H1 (cell line): Measurements from ENCODE around the gene NID1. TPM values are rescaled to one million over a fixed set of nuclear protein-coding genes. Genes with fewer than 3 reads are reported as not detected.

Experiments
- CTCF ChIA-PET: fragments of 300-600 bp; sonication (Branson Sonifier 250); formaldehyde crosslinking; loops from one replicate; lab custom pipeline; 2021; ENCODE audit not compliant: partially characterized antibody; lab: Charles Lee
- POLR2A ChIA-PET: fragments of 300-600 bp; sonication (Branson Sonifier 250); formaldehyde crosslinking; loops from one replicate; lab custom pipeline; 2021; ENCODE audit warnings: inconsistent platforms; ENCODE audit not compliant: partially characterized antibody; lab: Charles Lee
- DNase-seq, 2 experiments: peaks; one replicate each; pipeline versions ENCODE4 v3.0.0 to v3.0.0-alpha.2; 2010 to 2022; ENCODE audit warnings: low spot score in 2 of 2, low read depth in 1 of 2, mixed read lengths in 1 of 2
- FAIRE-seq: peaks from 2 replicates; lab custom pipeline; 2011; peaks lifted over from hg19 to GRCh38; lab: Jason Lieb, UNC
- H2AFZ ChIP-seq: 2 replicates; pipeline ENCODE4 v1.8.1; 2012; ENCODE audit warnings: low read length, inconsistent platforms
- H2AK5ac ChIP-seq: 2 replicates; pipeline ENCODE4 v1.6.1; 2013; ENCODE audit warnings: low read depth, low read length
- H2BK120ac ChIP-seq: replicated peaks from 2 replicates; pipeline ENCODE3; 2013; ENCODE audit warnings: low read depth, low read length, inconsistent platforms
- H2BK12ac ChIP-seq: 2 replicates; pipeline ENCODE4 v1.6.1; 2013; ENCODE audit warnings: low read depth, low read length
- H2BK15ac ChIP-seq: 2 replicates; pipeline ENCODE4 v1.6.1; 2013; ENCODE audit warnings: low read length
- H2BK20ac ChIP-seq: 2 replicates; pipeline ENCODE4 v1.6.1; 2013; ENCODE audit warnings: low read length
- H2BK5ac ChIP-seq: 2 replicates; pipeline ENCODE4 v1.6.1; 2013; ENCODE audit warnings: low read depth, low read length
- H3K14ac ChIP-seq: 2 replicates; pipeline ENCODE4 v1.6.1; 2013; ENCODE audit warnings: inconsistent platforms; ENCODE audit not compliant: insufficient read length
- H3K18ac ChIP-seq: 2 replicates; pipeline ENCODE4 v1.6.1; 2013; ENCODE audit warnings: low read length; ENCODE audit errors: extremely low read depth
- H3K23ac ChIP-seq: 2 replicates; pipeline ENCODE4 v1.6.1; 2013; ENCODE audit warnings: inconsistent platforms; ENCODE audit not compliant: insufficient read length
- H3K23me2 ChIP-seq: 2 replicates; pipeline ENCODE4 v1.6.1; 2013; ENCODE audit warnings: low read depth, low read length
- H3K27ac ChIP-seq: 2 replicates; pipeline ENCODE4 v1.6.1; 2011; ENCODE audit warnings: low read depth, low read length, inconsistent platforms
- H3K27me3 ChIP-seq, 4 experiments: replicated peaks in 1 of 4; 1 replicate in 1 of 4; 2 replicates in 3 of 4; pipeline versions ENCODE4 v1.6.1 to v1.8.1; 2011 to 2013; ENCODE audit warnings: low read length in 3 of 4, mild to moderate bottlenecking in 3 of 4, inconsistent platforms in 2 of 4, mixed read lengths in 2 of 4, moderate library complexity in 1 of 4; ENCODE audit not compliant: control insufficient read depth in 3 of 4, insufficient read depth in 3 of 4; ENCODE audit errors: extremely low read depth in 1 of 4
- H3K36me3 ChIP-seq, 4 experiments: 2 replicates each; pipeline versions ENCODE4 v1.6.1 to v1.8.1; 2011 to 2013; ENCODE audit warnings: mild to moderate bottlenecking in 4 of 4, low read length in 3 of 4, moderate library complexity in 2 of 4, control low read depth in 1 of 4, inconsistent platforms in 1 of 4; ENCODE audit not compliant: insufficient read depth in 4 of 4, control insufficient read depth in 2 of 4
- H3K4ac ChIP-seq: replicated peaks from 2 replicates; pipeline ENCODE3; 2013; ENCODE audit warnings: low read length, low read depth, mixed read lengths, inconsistent platforms; ENCODE audit not compliant: insufficient read length
- H3K4me1 ChIP-seq, 4 experiments: replicated peaks in 1 of 4; 1 replicate in 1 of 4; 2 replicates in 3 of 4; pipeline versions ENCODE4 v1.6.1 to v1.8.1; 2011 to 2013; ENCODE audit warnings: low read length in 3 of 4, inconsistent platforms in 2 of 4, mixed read lengths in 1 of 4; ENCODE audit not compliant: insufficient read depth in 4 of 4, control insufficient read depth in 3 of 4
- H3K4me2 ChIP-seq, 2 experiments: 2 replicates each; pipeline versions ENCODE4 v1.6.1 to v1.8.1; 2011 to 2013; ENCODE audit warnings: low read depth in 2 of 2, low read length in 2 of 2, control low read depth in 1 of 2, inconsistent platforms in 1 of 2, mild to moderate bottlenecking in 1 of 2; ENCODE audit not compliant: insufficient read depth in 1 of 2
- H3K4me3 ChIP-seq, 4 experiments: fragments of 200-600, 300-600 bp in 1 of 4; sonication (generic), shearing (Covaris generic), sonication (Bioruptor Twin) in 1 of 4; 2 replicates each; pipeline versions ENCODE4 v1.5.1 to v1.8.1; 2011 to 2016; ENCODE audit warnings: low read length in 4 of 4, low read depth in 3 of 4, control low read depth in 2 of 4, inconsistent platforms in 2 of 4, mild to moderate bottlenecking in 2 of 4, mixed read lengths in 1 of 4, moderate library complexity in 1 of 4; ENCODE audit not compliant: insufficient read depth in 2 of 4; ENCODE audit errors: extremely low read depth in 1 of 4
- H3K56ac ChIP-seq: replicated peaks from 2 replicates; pipeline ENCODE3; 2013; ENCODE audit warnings: low read depth, mild to moderate bottlenecking, mixed read lengths, low read length, inconsistent platforms; ENCODE audit not compliant: insufficient read length
- H3K79me1 ChIP-seq: 2 replicates; pipeline ENCODE4 v1.6.1; 2013; ENCODE audit warnings: low read depth, low read length, control low read depth
- H3K79me2 ChIP-seq, 2 experiments: 2 replicates each; pipeline versions ENCODE4 v1.6.1 to v1.8.1; 2012 to 2013; ENCODE audit warnings: low read length in 2 of 2, mild to moderate bottlenecking in 2 of 2, inconsistent platforms in 1 of 2; ENCODE audit not compliant: insufficient read depth in 2 of 2, control insufficient read depth in 1 of 2
- H3K9ac ChIP-seq, 4 experiments: replicated peaks in 1 of 4; 1 replicate in 1 of 4; 2 replicates in 3 of 4; pipeline versions ENCODE4 v1.6.1 to v1.8.1; 2011 to 2013; ENCODE audit warnings: low read depth in 3 of 4, low read length in 3 of 4, control low read depth in 2 of 4, mild to moderate bottlenecking in 2 of 4, moderate library complexity in 2 of 4, inconsistent platforms in 1 of 4; ENCODE audit errors: extremely low read depth in 1 of 4
- H3K9me3 ChIP-seq, 2 experiments: 2 replicates each; pipeline versions ENCODE4 v1.6.1 to v1.8.1; 2012 to 2013; ENCODE audit warnings: mild to moderate bottlenecking in 2 of 2, moderate library complexity in 2 of 2, control low read depth in 1 of 2, inconsistent platforms in 1 of 2, low read depth in 1 of 2, low read length in 1 of 2, mixed read lengths in 1 of 2; ENCODE audit not compliant: insufficient read depth in 2 of 2
- H4K20me1 ChIP-seq, 2 experiments: replicated peaks in 1 of 2; 2 replicates each; pipeline versions ENCODE3 to v1.8.1; 2011 to 2013; ENCODE audit warnings: inconsistent platforms in 2 of 2, low read length in 2 of 2, mild to moderate bottlenecking in 1 of 2; ENCODE audit not compliant: insufficient read depth in 2 of 2, control insufficient read depth in 1 of 2
- H4K5ac ChIP-seq: 2 replicates; pipeline ENCODE4 v1.6.1; 2013; ENCODE audit warnings: low read length, low read depth, mixed read lengths, inconsistent platforms; ENCODE audit not compliant: insufficient read length
- H4K8ac ChIP-seq: 2 replicates; pipeline ENCODE4 v1.8.0; 2013; ENCODE audit warnings: mild to moderate bottlenecking, moderate library complexity, low read length, inconsistent platforms; ENCODE audit not compliant: insufficient read depth; ENCODE audit errors: extremely low read depth
- H4K91ac ChIP-seq: replicated peaks from 2 replicates; pipeline ENCODE3; 2013; ENCODE audit warnings: low read length, mixed read lengths, inconsistent platforms; ENCODE audit not compliant: insufficient read length
- EZH2 ChIP-seq: fragments of 200-600 bp; sonication (generic); IDR thresholded peaks from 2 replicates; pipeline ENCODE4 v1.7.1; 2012; ENCODE audit warnings: low read depth, mild to moderate bottlenecking, moderate library complexity, low read length, inconsistent platforms; ENCODE audit not compliant: severe bottlenecking
- GTF2F1 ChIP-seq: IDR thresholded peaks from 2 replicates; pipeline ENCODE4 v1.6.1; 2012; ENCODE audit warnings: low read depth, low read length, improper control_type of control experiment, borderline replicate concordance
- NANOG ChIP-seq: IDR thresholded peaks from 2 replicates; pipeline ENCODE4 v1.6.1; 2011; ENCODE audit warnings: low read length, low read depth, mild to moderate bottlenecking, inconsistent platforms; ENCODE audit not compliant: insufficient read depth, poor library complexity, severe bottlenecking
- POU5F1 ChIP-seq: IDR thresholded peaks from 2 replicates; pipeline ENCODE4 v1.6.1; 2011; ENCODE audit warnings: low read depth, mild to moderate bottlenecking, low read length, moderate library complexity
- RAD21 ChIP-seq, 2 experiments: IDR thresholded peaks in 1 of 2; conservative IDR thresholded peaks in 1 of 2; 2 replicates each; pipeline ENCODE4 v1.6.1; 2011; ENCODE audit warnings: low read depth in 2 of 2, low read length in 2 of 2, improper control_type of control experiment in 1 of 2, inconsistent platforms in 1 of 2, mild to moderate bottlenecking in 1 of 2, moderate library complexity in 1 of 2
- SP1 ChIP-seq: IDR thresholded peaks from 2 replicates; pipeline ENCODE4 v1.6.1; 2011; ENCODE audit warnings: low read depth, low read length
- TCF12 ChIP-seq: IDR thresholded peaks from 2 replicates; pipeline ENCODE4 v1.6.1; 2011; ENCODE audit warnings: low read depth, mild to moderate bottlenecking, low read length
- TEAD4 ChIP-seq: IDR thresholded peaks from 2 replicates; pipeline ENCODE4 v1.6.1; 2012; ENCODE audit warnings: low read depth, low read length, inconsistent platforms, mixed read lengths
- WGBS, 2 experiments: shearing (Covaris generic) in 1 of 2; methylation state at CpG; one replicate each; pipeline versions ENCODE4 v1.1.6 to v1.1.7; 2013 to 2015; ENCODE audit warnings: low lambda C conversion rate in 2 of 2, mixed read lengths in 2 of 2, inconsistent platforms in 1 of 2, low coverage in 1 of 2, missing lambda C conversion rate in 1 of 2; ENCODE audit not compliant: insufficient replicate concordance in 2 of 2, insufficient coverage in 1 of 2, insufficient read length in 1 of 2; ENCODE audit errors: extremely low coverage in 1 of 2, missing lambda C conversion rate in 1 of 2; 5-methylcytosine and 5-hydroxymethylcytosine counted together
- polyA plus RNA-seq, 7 experiments: library from polyadenylated mRNA; depleted of rRNA in 3 of 7; stranded (reverse) in 5 of 7; unstranded in 2 of 7; fragments of >200 nt in 5 of 7; fragments of 200-250 nt in 2 of 7; gene quantifications; 1 replicate in 5 of 7; 2 replicates in 1 of 7; 4 replicates in 1 of 7; pipeline versions ENCODE4 v1.2.1 to v1.2.3, GENCODE V29; 2011 to 2013; ENCODE audit warnings: missing spikeins in 2 of 7, mixed read lengths in 2 of 7
- total RNA-seq: library from RNA; stranded (reverse); fragmentation: NEBNext Ultra II Directional; extraction: Animal tissue kit (Norgen Biotek cat#: 25700); gene quantifications from 2 replicates; pipeline ENCODE4 v1.2.1, GENCODE V29; 2021

The NID1 gene
- total and polyA plus RNA-seq, 2 of the 8 experiments (the other 6 are each of a cell fraction or from before 2014, with no cell fraction given), result 20.9 to 25.4 TPM

- H3K27ac ChIP-seq, result no peak overlapping the region
- no peak overlapping the region for H2AK5ac ChIP-seq
- H3K4me2 ChIP-seq, result no peak overlapping the region
- H3K23me2 ChIP-seq, result no peaks in the 10 kb centered on the region
- H4K91ac ChIP-seq, result no peak overlapping the region
- H3K79me1 ChIP-seq, result no peaks in the 10 kb centered on the region
- no peak for FAIRE-seq
- ChIA-PET CTCF (interaction anchor here (0.6 to 1.3 kb wide), 4 partner anchors 45 to 276 kb away, joined by 3 read pairs; no protein-coding TSS in a partner anchor), POLR2A (no interaction called here)
- H3K4me1 ChIP-seq, result no peaks in the 10 kb centered on the region
- H3K9ac ChIP-seq, result no peak overlapping the region
- H4K5ac ChIP-seq, result no peak overlapping the region
- no peak overlapping the region for H3K18ac ChIP-seq
- H3K4ac ChIP-seq, result no peak overlapping the region
- no peak overlapping the region for H3K4me3 ChIP-seq
- H2BK120ac ChIP-seq, result no peak overlapping the region
- H4K8ac ChIP-seq, result no peak overlapping the region
- no peaks in the 10 kb centered on the region for H3K27me3 ChIP-seq
- H3K36me3 ChIP-seq, result no peaks in the 10 kb centered on the region
- H2BK5ac ChIP-seq, result no peak overlapping the region
- H3K56ac ChIP-seq, result no peak overlapping the region
- DNase-seq, result no peak
- no peaks in the 10 kb centered on the region for H3K9me3 ChIP-seq
- TF ChIP-seq TCF12, result no peak
- no peak for TF ChIP-seq POU5F1
- no peak for TF ChIP-seq NANOG
- no peak for TF ChIP-seq TEAD4
- no peak for TF ChIP-seq RAD21 (IDR thresholded peaks at IDR 0.05 in 1 of 2, conservative IDR thresholded peaks at IDR 0.05 in 1 of 2; ENCODE audit: low read depth in 2 of 2, low read length in 2 of 2)
- TF ChIP-seq EZH2, result no peak
- no peak for TF ChIP-seq GTF2F1
- no peak for TF ChIP-seq SP1
- H3K23ac ChIP-seq, result no peak overlapping the region
- 97% methylated on average over 5 of the region's 5 CpGs; no CpG with 5 or more reads in 1 of the 2 experiments for WGBS, 2 experiments
- no peak overlapping the region for H2AFZ ChIP-seq
- H2BK12ac ChIP-seq, result no peak overlapping the region
- H3K79me2 ChIP-seq, result no peaks in the 10 kb centered on the region
- H3K14ac ChIP-seq, result no peak overlapping the region
- no peak overlapping the region for H2BK20ac ChIP-seq
- H4K20me1 ChIP-seq, result no peaks in the 10 kb centered on the region
- H2BK15ac ChIP-seq, result no peak overlapping the region
These were observed 48.0 kb downstream of the NID1 start for GRCh38 chr1:236016782-236017400.
